ENCODE results near the gene PRPF38A. TPM values are rescaled to one million over a fixed set of nuclear protein-coding genes. Genes with fewer than 3 reads are reported as not detected.

The PRPF38A gene
- total RNA-seq, 1 donor from 2014 or later: 15.9 TPM

- DNase-seq (ENCODE audit: low spot score in 2 of 2) (no peak), FAIRE-seq (no peak)
Measured at GRCh38 chr1:52393174-52393573, 11.2 kb upstream of the PRPF38A start.

- no peak for FAIRE-seq
- DNase-seq (ENCODE audit: low spot score in 2 of 2): no peak
Measured at GRCh38 chr1:52399629-52400028, 4.8 kb upstream of the PRPF38A start.

GRCh38 chr1:52400131-52400530, 4.3 kb upstream of the PRPF38A start:
- no peak for DNase-seq (ENCODE audit: low spot score in 2 of 2)
- FAIRE-seq: no peak

- DNase-seq (ENCODE audit: low spot score in 2 of 2) (no peak), FAIRE-seq (no peak)
Measured at GRCh38 chr1:52402860-52403240, 1.6 kb upstream of the PRPF38A start.

- DNase-seq (ENCODE audit: low spot score in 2 of 2): peak in 1 of 2 donors; percentile 12
- FAIRE-seq: no peak
Measured at GRCh38 chr1:52403566-52404115, 761 bp upstream of the PRPF38A start.

GRCh38 chr1:52404975-52405338, 555 bp downstream of the PRPF38A start:
- FAIRE-seq (no peak), DNase-seq (ENCODE audit: low spot score in 2 of 2) (peak in 1 of 2 donors; percentile 34)

- DNase-seq (ENCODE audit: low spot score in 2 of 2): no peak
- no peak for FAIRE-seq
Measured at GRCh38 chr1:52413410-52413989, 9.1 kb downstream of the PRPF38A start.

GRCh38 chr1:52414942-52415341, 10.5 kb downstream of the PRPF38A start:
- no peak for FAIRE-seq

GRCh38 chr1:52416811-52417210, 12.4 kb downstream of the PRPF38A start:
- DNase-seq (ENCODE audit: low spot score in 2 of 2) (no peak), FAIRE-seq (no peak)

More at GRCh38 chr1:52414942-52415341, 10.5 kb downstream of the PRPF38A start:
- DNase-seq (ENCODE audit: low spot score in 2 of 2): no peak

GRCh38 chr1:52420713-52421112, 16.3 kb downstream of the PRPF38A start:
- FAIRE-seq (no peak), DNase-seq (ENCODE audit: low spot score in 2 of 2) (no peak)

- DNase-seq (ENCODE audit: low spot score in 2 of 2): no peak
- FAIRE-seq: no peak
Measured at GRCh38 chr1:52423055-52423454, 18.7 kb downstream of the PRPF38A start.

- DNase-seq (ENCODE audit: low spot score in 2 of 2): no peak
- no peak for FAIRE-seq
Measured at GRCh38 chr1:52423771-52424170, 19.4 kb downstream of the PRPF38A start.

GRCh38 chr1:52424231-52424636, 19.8 kb downstream of the PRPF38A start:
- DNase-seq (ENCODE audit: low spot score in 2 of 2): no peak
- no peak for FAIRE-seq

GRCh38 chr1:52424813-52425212, 20.4 kb downstream of the PRPF38A start:
- FAIRE-seq: no peak
- DNase-seq (ENCODE audit: low spot score in 2 of 2): no peak

- FAIRE-seq (no peak), DNase-seq (ENCODE audit: low spot score in 2 of 2) (no peak)
Measured at GRCh38 chr1:52426371-52426770, 22.0 kb downstream of the PRPF38A start.

- FAIRE-seq (no peak), DNase-seq (ENCODE audit: low spot score in 2 of 2) (no peak)
Measured at GRCh38 chr1:52427152-52427551, 22.8 kb downstream of the PRPF38A start.

- FAIRE-seq (no peak), DNase-seq (ENCODE audit: low spot score in 2 of 2) (no peak)
Measured at GRCh38 chr1:52432807-52433206, 28.4 kb downstream of the PRPF38A start.

- DNase-seq (ENCODE audit: low spot score in 2 of 2) (no peak), FAIRE-seq (no peak)
Measured at GRCh38 chr1:52435211-52435610, 30.8 kb downstream of the PRPF38A start.

GRCh38 chr1:52435650-52436049, 31.2 kb downstream of the PRPF38A start:
- FAIRE-seq (no peak), DNase-seq (ENCODE audit: low spot score in 2 of 2) (no peak)

- DNase-seq (ENCODE audit: low spot score in 2 of 2): no peak
Measured at GRCh38 chr1:52436817-52437216, 32.4 kb downstream of the PRPF38A start.

GRCh38 chr1:52439976-52440375, 35.6 kb downstream of the PRPF38A start:
- DNase-seq (ENCODE audit: low spot score in 2 of 2) (no peak), FAIRE-seq (no peak)

More at GRCh38 chr1:52436817-52437216, 32.4 kb downstream of the PRPF38A start:
- no peak for FAIRE-seq

- DNase-seq (ENCODE audit: low spot score in 2 of 2) (no peak), FAIRE-seq (no peak)
Measured at GRCh38 chr1:52444463-52444862, 40.1 kb downstream of the PRPF38A start.

GRCh38 chr1:52454127-52454526, 49.7 kb downstream of the PRPF38A start:
- no peak for FAIRE-seq

More at GRCh38 chr1:52454127-52454526, 49.7 kb downstream of the PRPF38A start:
- no peak for DNase-seq (ENCODE audit: low spot score in 2 of 2)

Data from frontal cortex (tissue), 4 donors.